Spinal cord (tissue), 10 donors: ENCODE results near the gene RFT1. TPM values are rescaled to one million over a fixed set of nuclear protein-coding genes. Genes with fewer than 3 reads are reported as not detected.
"Not testable (repeated sequence)": the region's sequence is repeated elsewhere in the genome, so short reads cannot be mapped to it uniquely, and the experiment has no call there.

Experiments
- DNase-seq, 6 donors: peaks; one replicate each; pipeline versions ENCODE4 v3.0.0 to v3.0.0-alpha.2; 2013 to 2015; ENCODE audit warnings: low spot score in 6 of 6, low read depth in 4 of 6
- H3K27ac ChIP-seq: one replicate; pipeline ENCODE4 v1.5.1; 2013; ENCODE audit warnings: low read depth, low read length, control low read depth
- H3K27me3 ChIP-seq: one replicate; pipeline ENCODE4 v1.6.1; 2013; ENCODE audit warnings: low read length; ENCODE audit not compliant: control insufficient read depth, insufficient read depth
- H3K36me3 ChIP-seq: one replicate; pipeline ENCODE4 v1.6.1; 2013; ENCODE audit warnings: low read length; ENCODE audit not compliant: control insufficient read depth, insufficient read depth
- H3K4me1 ChIP-seq: one replicate; pipeline ENCODE4 v1.6.1; 2013; ENCODE audit warnings: low read length; ENCODE audit not compliant: control insufficient read depth, insufficient read depth
- H3K4me3 ChIP-seq: one replicate; pipeline ENCODE4 v1.5.1; 2013; ENCODE audit warnings: low read depth, low read length, control low read depth
- H3K9me3 ChIP-seq: one replicate; pipeline ENCODE4 v1.6.1; 2013; ENCODE audit warnings: low read length; ENCODE audit not compliant: control insufficient read depth, insufficient read depth
- WGBS: methylation state at CpG from one replicate; pipeline ENCODE4 v1.1.5; 2013; ENCODE audit warnings: missing lambda C conversion rate; ENCODE audit not compliant: insufficient coverage; 5-methylcytosine and 5-hydroxymethylcytosine counted together
- polyA plus RNA-seq, 2 donors: library from polyadenylated mRNA; unstranded; fragments of 120-200 nt; gene quantifications; one replicate each; pipeline ENCODE4 v1.2.1, GENCODE V29; 2013; ENCODE audit not compliant: insufficient read length in 2 of 2
- total RNA-seq, 2 donors: library from RNA; depleted of rRNA in 1 of 2; stranded (reverse); fragments of 120-200 nt in 1 of 2; fragments of >200 nt in 1 of 2; gene quantifications; one replicate each; pipeline versions ENCODE4 v1.2.3 to v1.2.4, GENCODE V29; 2013 to 2014
- donor health status: healthy.

The RFT1 gene
- total and polyA plus RNA-seq, 4 donors, result 10.8 to 18.3 (median 14.7) TPM

GRCh38 chr3:53056442-53056841 is 73.8 kb downstream of the RFT1 start:
- WGBS, result no CpG with 5 or more reads among the region's 2 CpGs
- Histone ChIP-seq H3K9me3 (no peaks in the 10 kb centered on the region), H3K27me3 (no peaks in the 10 kb centered on the region), H3K36me3 (no peaks in the 10 kb centered on the region), H3K4me1 (no peaks in the 10 kb centered on the region), H3K27ac (no peak overlapping the region), H3K4me3 (no peak overlapping the region)
- no peak for DNase-seq

- not testable (repeated sequence) for H3K27ac ChIP-seq, H3K9me3 ChIP-seq, H3K4me3 ChIP-seq, H3K4me1 ChIP-seq, H3K36me3 ChIP-seq, H3K27me3 ChIP-seq, DNase-seq
- 87% methylated on average over 3 of the region's 7 CpGs for WGBS
Observed at GRCh38 chr3:53054233-53054632, 76.0 kb downstream of the RFT1 start.

GRCh38 chr3:53051929-53052328 is 78.3 kb downstream of the RFT1 start:
- Histone ChIP-seq H3K9me3 (no peaks in the 10 kb centered on the region), H3K27me3 (no peaks in the 10 kb centered on the region), H3K36me3 (no peaks in the 10 kb centered on the region), H3K4me1 (peaks cover under 1% of the 10 kb centered on the region), H3K27ac (no peak overlapping the region), H3K4me3 (no peak overlapping the region)
- 60% methylated on average over 1 of the region's 2 CpGs for whole genome bisulfite sequencing
- no peak for DNase-seq

GRCh38 chr3:53049987-53050386 is 80.2 kb downstream of the RFT1 start:
- Histone ChIP-seq H3K9me3 (no peaks in the 10 kb centered on the region), H3K27ac (no peak overlapping the region), H3K4me3 (no peak overlapping the region), H3K4me1 (peaks cover 8% of the 10 kb centered on the region), H3K27me3 (no peaks in the 10 kb centered on the region), H3K36me3 (no peaks in the 10 kb centered on the region)
- 87% methylated on average over 8 of the region's 8 CpGs for WGBS
- no peak for DNase-seq

- H3K4me3 ChIP-seq, result peak overlapping the region; percentile 36
- peak in 4 of 6 donors; percentile 9 to 62 (median 36) for DNase-seq
- no peaks in the 10 kb centered on the region for H3K9me3 ChIP-seq
- H3K27me3 ChIP-seq, result no peaks in the 10 kb centered on the region
- H3K27ac ChIP-seq, result no peak overlapping the region
- WGBS, result 1% methylated on average over 109 of the region's 113 CpGs
- no peaks in the 10 kb centered on the region for H3K36me3 ChIP-seq
- peaks cover 8% of the 10 kb centered on the region for H3K4me1 ChIP-seq
Observed at GRCh38 chr3:53046171-53047170, 83.8 kb downstream of the RFT1 start.

GRCh38 chr3:53045518-53046170 is 84.6 kb downstream of the RFT1 start, which contains the start of gene SFMBT1:
Gene SFMBT1 (minus strand): TSS chr3:53046073. CDS start chr3:52969128, 76,945 bp downstream.
- DNase-seq, result peak in 5 of 6 donors; percentile 57 to 93 (median 68)
- under 1% methylated on average over 117 of the region's 117 CpGs for WGBS
- H3K27me3 ChIP-seq, result no peaks in the 10 kb centered on the region
- H3K27ac ChIP-seq, result peak within 1 kb of the TSS; percentile 84
- H3K4me3 ChIP-seq, result peak within 1 kb of the TSS; percentile 68
- H3K36me3 ChIP-seq, result no peaks in the 10 kb centered on the region
- H3K4me1 ChIP-seq, result peaks cover 8% of the 10 kb centered on the region
- no peaks in the 10 kb centered on the region for H3K9me3 ChIP-seq

GRCh38 chr3:53044711-53045517 is 85.3 kb downstream of the RFT1 start:
- Histone ChIP-seq H3K9me3 (no peaks in the 10 kb centered on the region), H3K4me1 (peaks cover 8% of the 10 kb centered on the region), H3K27me3 (no peaks in the 10 kb centered on the region), H3K27ac (peak overlapping the region; percentile 84), H3K4me3 (peak overlapping the region; percentile 68), H3K36me3 (no peaks in the 10 kb centered on the region)
- peak in 5 of 6 donors; percentile 43 to 80 (median 52) for DNase-seq
- WGBS, result under 1% methylated on average over 101 of the region's 101 CpGs

- H3K27me3 ChIP-seq, result no peaks in the 10 kb centered on the region
- H3K27ac ChIP-seq, result peak overlapping the region; percentile 84
- H3K4me3 ChIP-seq, result peak overlapping the region; percentile 68
- DNase-seq, result peak in 1 of 6 donors; percentile 12
- no peaks in the 10 kb centered on the region for H3K36me3 ChIP-seq
- H3K4me1 ChIP-seq, result peaks cover 8% of the 10 kb centered on the region
- 32% methylated on average over 8 of the region's 11 CpGs for WGBS
- no peaks in the 10 kb centered on the region for H3K9me3 ChIP-seq
Observed at GRCh38 chr3:53044371-53044710, 85.9 kb downstream of the RFT1 start.

- H3K9me3 ChIP-seq, result no peaks in the 10 kb centered on the region
- no peaks in the 10 kb centered on the region for H3K27me3 ChIP-seq
- no CpG with 5 or more reads among the region's 2 CpGs for WGBS
- H3K36me3 ChIP-seq, result no peaks in the 10 kb centered on the region
- H3K27ac ChIP-seq, result no peak overlapping the region
- no peak for DNase-seq
- no peak overlapping the region for H3K4me3 ChIP-seq
- H3K4me1 ChIP-seq, result peaks cover 8% of the 10 kb centered on the region
Observed at GRCh38 chr3:53043738-53044137, 86.5 kb downstream of the RFT1 start.
